ENCODE results near the gene SINHCAF. TPM values are rescaled to one million over a fixed set of nuclear protein-coding genes. Genes with fewer than 3 reads are reported as not detected.

The SINHCAF gene
- total RNA-seq, 1 donor from 2014 or later, result 115 TPM

DNA sequence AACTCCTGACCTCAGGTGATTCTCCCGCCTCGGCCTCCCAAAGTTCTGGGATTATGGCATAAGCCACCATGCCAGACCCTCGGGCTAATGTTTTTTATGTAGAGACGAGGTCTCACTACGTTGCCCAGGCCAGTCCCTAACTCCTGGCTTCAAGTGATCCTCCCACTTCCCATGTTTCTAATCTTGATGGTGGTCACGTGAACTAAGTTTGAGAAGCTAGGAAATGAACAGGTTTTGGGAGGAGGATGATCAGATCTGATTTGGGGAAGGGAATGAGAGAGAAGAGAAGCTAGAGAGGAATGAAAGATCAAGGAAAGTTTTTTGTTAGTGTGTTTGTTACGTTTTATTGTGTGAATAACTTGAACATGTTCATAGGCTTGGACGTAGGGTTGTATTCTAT, 17.2 kb upstream of the SINHCAF start:
- H3K27me3 Mint-ChIP-seq (ENCODE audit: low read depth, unreplicated experiment), result no peaks in the 10 kb centered on the region
- Histone ChIP-seq H4K20me1 (ENCODE audit: insufficient read depth, low read length) (no peaks in the 10 kb centered on the region), H3K27ac (ENCODE audit: low read depth, low read length) (no peak overlapping the region), H3K9ac (ENCODE audit: low read length) (no peak overlapping the region), H2AFZ (ENCODE audit: low read depth, low read length) (no peak overlapping the region), H3K4me2 (ENCODE audit: low read length) (no peak overlapping the region), H3K36me3 (ENCODE audit: insufficient read depth, low read length) (no peaks in the 10 kb centered on the region), H3K9me3 (ENCODE audit: insufficient read depth, low read depth, low read length) (no peaks in the 10 kb centered on the region), H3K4me3 (ENCODE audit: insufficient read depth, low read depth, low read length) (no peak overlapping the region), H3K27me3 (ENCODE audit: insufficient read depth, low read length) (peaks cover 2% of the 10 kb centered on the region), H3K4me1 (ENCODE audit: insufficient read depth, low read length) (no peaks in the 10 kb centered on the region), H3K79me2 (ENCODE audit: insufficient read depth, low read length) (no peaks in the 10 kb centered on the region)
- no peak for DNase-seq (ENCODE audit: low read depth)
- no peaks in the 10 kb centered on the region for H3K4me1 Mint-ChIP-seq (ENCODE audit: low read depth, unreplicated experiment)
- H3K27ac Mint-ChIP-seq (ENCODE audit: unreplicated experiment), result no peak overlapping the region
- no peak for TF ChIP-seq EZH2 (IDR thresholded peaks at IDR 0.05; ENCODE audit: insufficient read depth, low read length)
- TF ChIP-seq, protein P1, sequence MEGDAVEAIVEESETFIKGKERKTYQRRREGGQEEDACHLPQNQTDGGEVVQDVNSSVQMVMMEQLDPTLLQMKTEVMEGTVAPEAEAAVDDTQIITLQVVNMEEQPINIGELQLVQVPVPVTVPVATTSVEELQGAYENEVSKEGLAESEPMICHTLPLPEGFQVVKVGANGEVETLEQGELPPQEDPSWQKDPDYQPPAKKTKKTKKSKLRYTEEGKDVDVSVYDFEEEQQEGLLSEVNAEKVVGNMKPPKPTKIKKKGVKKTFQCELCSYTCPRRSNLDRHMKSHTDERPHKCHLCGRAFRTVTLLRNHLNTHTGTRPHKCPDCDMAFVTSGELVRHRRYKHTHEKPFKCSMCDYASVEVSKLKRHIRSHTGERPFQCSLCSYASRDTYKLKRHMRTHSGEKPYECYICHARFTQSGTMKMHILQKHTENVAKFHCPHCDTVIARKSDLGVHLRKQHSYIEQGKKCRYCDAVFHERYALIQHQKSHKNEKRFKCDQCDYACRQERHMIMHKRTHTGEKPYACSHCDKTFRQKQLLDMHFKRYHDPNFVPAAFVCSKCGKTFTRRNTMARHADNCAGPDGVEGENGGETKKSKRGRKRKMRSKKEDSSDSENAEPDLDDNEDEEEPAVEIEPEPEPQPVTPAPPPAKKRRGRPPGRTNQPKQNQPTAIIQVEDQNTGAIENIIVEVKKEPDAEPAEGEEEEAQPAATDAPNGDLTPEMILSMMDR (IDR thresholded peaks at IDR 0.05; ENCODE audit: insufficient read depth, low read depth, low read length), result no peak
- no peak for FAIRE-seq
- no peaks in the 10 kb centered on the region for H3K36me3 Mint-ChIP-seq (ENCODE audit: low read depth, unreplicated experiment)
- no peak overlapping the region for H3K4me3 Mint-ChIP-seq (ENCODE audit: unreplicated experiment)
- H3K9me3 Mint-ChIP-seq (ENCODE audit: unreplicated experiment), result no peaks in the 10 kb centered on the region

DNA sequence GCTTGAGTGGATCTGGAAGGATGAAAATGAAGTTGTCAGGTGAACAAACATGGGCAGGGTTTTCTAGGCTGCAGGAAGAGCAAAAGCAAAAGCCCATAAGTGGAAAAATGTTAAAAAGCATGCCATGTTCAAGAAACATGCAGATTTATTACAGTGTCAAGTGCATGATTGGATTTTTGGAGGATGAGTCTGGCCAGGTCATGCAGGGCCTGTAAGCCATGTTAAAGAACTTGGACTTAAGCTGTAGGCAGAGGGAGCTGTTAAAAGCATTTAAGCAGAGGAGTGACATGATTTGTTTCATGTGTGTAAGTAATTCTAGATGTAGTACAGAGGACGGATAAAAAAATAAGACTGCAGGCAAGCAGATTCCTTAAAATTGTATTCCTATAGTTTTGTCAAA, 16.3 kb upstream of the SINHCAF start:
- H3K27me3 ChIP-seq (ENCODE audit: insufficient read depth, low read length), result peaks cover under 1% of the 10 kb centered on the region
- H3K27ac ChIP-seq (ENCODE audit: low read depth, low read length), result no peak overlapping the region
- H3K4me3 ChIP-seq (ENCODE audit: insufficient read depth, low read depth, low read length), result no peak overlapping the region
- no peaks in the 10 kb centered on the region for H3K27me3 Mint-ChIP-seq (ENCODE audit: low read depth, unreplicated experiment)
- H4K20me1 ChIP-seq (ENCODE audit: insufficient read depth, low read length), result no peaks in the 10 kb centered on the region
- no peaks in the 10 kb centered on the region for H3K9me3 ChIP-seq (ENCODE audit: insufficient read depth, low read depth, low read length)
- no peak overlapping the region for H2AFZ ChIP-seq (ENCODE audit: low read depth, low read length)
- DNase-seq (ENCODE audit: low read depth) (no peak), FAIRE-seq (no peak)
- H3K9ac ChIP-seq (ENCODE audit: low read length), result no peak overlapping the region
- H3K9me3 Mint-ChIP-seq (ENCODE audit: unreplicated experiment), result no peaks in the 10 kb centered on the region
- H3K36me3 ChIP-seq (ENCODE audit: insufficient read depth, low read length), result no peaks in the 10 kb centered on the region
- no peak overlapping the region for H3K27ac Mint-ChIP-seq (ENCODE audit: unreplicated experiment)
- no peak overlapping the region for H3K4me2 ChIP-seq (ENCODE audit: low read length)
- TF ChIP-seq EZH2 (IDR thresholded peaks at IDR 0.05; ENCODE audit: insufficient read depth, low read length), result no peak
- TF ChIP-seq, protein P1 (IDR thresholded peaks at IDR 0.05; ENCODE audit: insufficient read depth, low read depth, low read length), result no peak
- no peak overlapping the region for H3K4me3 Mint-ChIP-seq (ENCODE audit: unreplicated experiment)
- H3K79me2 ChIP-seq (ENCODE audit: insufficient read depth, low read length), result no peaks in the 10 kb centered on the region
- H3K4me1 Mint-ChIP-seq (ENCODE audit: low read depth, unreplicated experiment), result no peaks in the 10 kb centered on the region
- H3K36me3 Mint-ChIP-seq (ENCODE audit: low read depth, unreplicated experiment), result no peaks in the 10 kb centered on the region
- no peaks in the 10 kb centered on the region for H3K4me1 ChIP-seq (ENCODE audit: insufficient read depth, low read length)

DNA sequence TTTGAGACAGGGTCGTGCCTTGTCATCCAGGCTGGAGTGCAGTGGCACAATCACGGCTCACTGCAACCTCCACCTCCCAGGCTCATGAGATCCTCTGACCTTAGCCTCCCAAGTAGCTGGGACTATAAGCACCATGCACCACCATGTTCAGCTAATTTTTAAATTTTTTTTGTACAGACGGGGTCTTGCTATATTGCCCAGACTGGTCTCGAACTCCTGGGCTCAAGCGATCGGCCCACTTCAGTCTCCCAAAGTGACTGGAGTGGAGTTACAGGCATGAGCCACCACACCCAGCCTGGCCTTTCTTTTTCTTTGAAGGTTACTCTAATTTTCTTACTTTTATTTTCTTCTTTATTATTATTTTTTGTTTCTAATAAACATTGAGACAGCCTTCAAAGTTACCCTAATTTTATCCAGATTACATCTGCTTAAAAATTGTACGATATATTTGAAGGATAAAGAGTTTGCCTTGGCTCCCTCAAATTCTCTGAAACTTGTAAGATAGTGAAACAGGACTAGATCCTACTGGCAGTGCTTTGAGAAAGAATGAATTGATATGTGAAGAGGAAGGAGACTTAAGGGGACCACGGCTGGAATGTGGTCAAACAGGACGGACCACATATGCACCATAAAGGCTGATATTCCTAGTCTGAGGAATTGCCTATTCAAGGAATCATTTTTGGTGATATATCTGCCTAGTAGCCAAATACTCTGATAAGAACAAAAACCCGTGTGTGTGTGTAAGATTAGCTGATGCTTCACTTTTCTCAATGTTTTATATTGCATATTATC, 14.1 kb upstream of the SINHCAF start:
- Histone ChIP-seq H3K9me3 (ENCODE audit: insufficient read depth, low read depth, low read length) (no peaks in the 10 kb centered on the region), H3K4me1 (ENCODE audit: insufficient read depth, low read length) (no peaks in the 10 kb centered on the region), H3K27me3 (ENCODE audit: insufficient read depth, low read length) (no peaks in the 10 kb centered on the region), H3K27ac (ENCODE audit: low read depth, low read length) (no peak overlapping the region), H4K20me1 (ENCODE audit: insufficient read depth, low read length) (no peaks in the 10 kb centered on the region), H2AFZ (ENCODE audit: low read depth, low read length) (no peak overlapping the region), H3K4me3 (ENCODE audit: insufficient read depth, low read depth, low read length) (no peak overlapping the region), H3K4me2 (ENCODE audit: low read length) (no peak overlapping the region), H3K9ac (ENCODE audit: low read length) (no peak overlapping the region), H3K79me2 (ENCODE audit: insufficient read depth, low read length) (no peaks in the 10 kb centered on the region), H3K36me3 (ENCODE audit: insufficient read depth, low read length) (no peaks in the 10 kb centered on the region)
- no peak overlapping the region for H3K27ac Mint-ChIP-seq (ENCODE audit: unreplicated experiment)
- H3K4me1 Mint-ChIP-seq (ENCODE audit: low read depth, unreplicated experiment), result no peaks in the 10 kb centered on the region
- no peak overlapping the region for H3K4me3 Mint-ChIP-seq (ENCODE audit: unreplicated experiment)
- H3K36me3 Mint-ChIP-seq (ENCODE audit: low read depth, unreplicated experiment), result no peaks in the 10 kb centered on the region
- H3K27me3 Mint-ChIP-seq (ENCODE audit: low read depth, unreplicated experiment), result no peaks in the 10 kb centered on the region
- no peaks in the 10 kb centered on the region for H3K9me3 Mint-ChIP-seq (ENCODE audit: unreplicated experiment)
- FAIRE-seq (no peak), DNase-seq (ENCODE audit: low read depth) (no peak)
- TF ChIP-seq, protein P1 (IDR thresholded peaks at IDR 0.05; ENCODE audit: insufficient read depth, low read depth, low read length), result no peak
- no peak for TF ChIP-seq EZH2 (IDR thresholded peaks at IDR 0.05; ENCODE audit: insufficient read depth, low read length)

Measured in astrocyte (in vitro differentiated cells and primary cell).